ENCODE measurements around the gene NAXD. TPM values are rescaled to one million over a fixed set of nuclear protein-coding genes. Genes with fewer than 3 reads are reported as not detected.

NAXD gene
- total RNA-seq, 4 donors from 2014 or later, result 12.9 to 37.8 (median 33.3) TPM

- 82% methylated on average over 10 of the region's 13 CpGs; no CpG with 5 or more reads in 1 of the 2 donors for WGBS, 2 donors (ENCODE audit: low coverage in 1 of 2)
- Histone ChIP-seq H3K27ac (peak overlapping the region in 3 of 4 donors; percentile 4 to 49 (median 24)), H3K9me3 (no peaks in the 10 kb centered on the region), H3K27me3 (no peaks in the 10 kb centered on the region), H3K4me1 (peaks cover 0 to 9% (median 4%) of the 10 kb centered on the region in 4 donors), H3K4me3 (no peak overlapping the region), H3K36me3 (peaks cover 0 to 19% (median 9%) of the 10 kb centered on the region in 4 donors)
- in situ Hi-C loops (cut with MboI; ENCODE audit: low pct_ligation_motif_present in 1 of 4, low pct_unique_long_range_greater_than_20kb in 1 of 4, low sequenced_read_pairs in 3 of 4), result no loop called here
- intact Hi-C loops (cut with DNase I; ENCODE audit: low total_unique reads), result no loop called here
- DNase-seq, result no peak
- TF ChIP-seq POLR2A (IDR thresholded peaks at IDR 0.05) (no peak), EP300 (IDR thresholded peaks at IDR 0.05; ENCODE audit: low read depth) (no peak), POLR2AphosphoS5 (IDR thresholded peaks at IDR 0.05) (no peak)
- TF ChIP-seq, protein P1, sequence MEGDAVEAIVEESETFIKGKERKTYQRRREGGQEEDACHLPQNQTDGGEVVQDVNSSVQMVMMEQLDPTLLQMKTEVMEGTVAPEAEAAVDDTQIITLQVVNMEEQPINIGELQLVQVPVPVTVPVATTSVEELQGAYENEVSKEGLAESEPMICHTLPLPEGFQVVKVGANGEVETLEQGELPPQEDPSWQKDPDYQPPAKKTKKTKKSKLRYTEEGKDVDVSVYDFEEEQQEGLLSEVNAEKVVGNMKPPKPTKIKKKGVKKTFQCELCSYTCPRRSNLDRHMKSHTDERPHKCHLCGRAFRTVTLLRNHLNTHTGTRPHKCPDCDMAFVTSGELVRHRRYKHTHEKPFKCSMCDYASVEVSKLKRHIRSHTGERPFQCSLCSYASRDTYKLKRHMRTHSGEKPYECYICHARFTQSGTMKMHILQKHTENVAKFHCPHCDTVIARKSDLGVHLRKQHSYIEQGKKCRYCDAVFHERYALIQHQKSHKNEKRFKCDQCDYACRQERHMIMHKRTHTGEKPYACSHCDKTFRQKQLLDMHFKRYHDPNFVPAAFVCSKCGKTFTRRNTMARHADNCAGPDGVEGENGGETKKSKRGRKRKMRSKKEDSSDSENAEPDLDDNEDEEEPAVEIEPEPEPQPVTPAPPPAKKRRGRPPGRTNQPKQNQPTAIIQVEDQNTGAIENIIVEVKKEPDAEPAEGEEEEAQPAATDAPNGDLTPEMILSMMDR (IDR thresholded peaks at IDR 0.05), result no peak
These were observed 25.3 kb downstream of the NAXD start for GRCh38 chr13:110640591-110641029.

GRCh38 chr13:110641055-110642015, 26.0 kb downstream of the NAXD start:
- TF ChIP-seq POLR2AphosphoS5 (IDR thresholded peaks at IDR 0.05) (no peak), EP300 (IDR thresholded peaks at IDR 0.05; ENCODE audit: low read depth) (no peak), POLR2A (IDR thresholded peaks at IDR 0.05) (no peak)
- TF ChIP-seq, protein P1 (IDR thresholded peaks at IDR 0.05), result no peak
- H3K9me3 ChIP-seq, result no peaks in the 10 kb centered on the region
- H3K4me3 ChIP-seq, result no peak overlapping the region
- 74 to 94% methylated on average over 8 to 24 of the region's 29 CpGs for WGBS, 2 donors (ENCODE audit: low coverage in 1 of 2)
- no peak for DNase-seq
- H3K27me3 ChIP-seq, result no peaks in the 10 kb centered on the region
- peaks cover 0 to 12% (median 5%) of the 10 kb centered on the region in 4 donors for H3K36me3 ChIP-seq
- intact Hi-C loops (cut with DNase I; ENCODE audit: low total_unique reads), result no loop called here
- in situ Hi-C loops (cut with MboI; ENCODE audit: low pct_ligation_motif_present in 1 of 4, low pct_unique_long_range_greater_than_20kb in 1 of 4, low sequenced_read_pairs in 3 of 4), result no loop called here
- H3K27ac ChIP-seq, result peak overlapping the region in 3 of 4 donors; percentile 4 to 49 (median 24)
- H3K4me1 ChIP-seq, result peaks cover 0 to 9% (median 4%) of the 10 kb centered on the region in 4 donors

GRCh38 chr13:110642291-110642981, 27.1 kb downstream of the NAXD start:
- no peak for TF ChIP-seq POLR2A (IDR thresholded peaks at IDR 0.05)
- TF ChIP-seq POLR2AphosphoS5 (IDR thresholded peaks at IDR 0.05), result no peak
- TF ChIP-seq, protein P1 (IDR thresholded peaks at IDR 0.05), result no peak
- no peak for TF ChIP-seq EP300 (IDR thresholded peaks at IDR 0.05; ENCODE audit: low read depth)
- Histone ChIP-seq H3K27ac (no peak overlapping the region), H3K4me1 (peaks cover 0 to 9% (median 4%) of the 10 kb centered on the region in 4 donors), H3K4me3 (no peak overlapping the region), H3K36me3 (peaks cover 0 to 1% (median 0%) of the 10 kb centered on the region in 4 donors), H3K27me3 (no peaks in the 10 kb centered on the region), H3K9me3 (no peaks in the 10 kb centered on the region)
- intact Hi-C loops (cut with DNase I; ENCODE audit: low total_unique reads), result no loop called here
- in situ Hi-C loops (cut with MboI; ENCODE audit: low pct_ligation_motif_present in 1 of 4, low pct_unique_long_range_greater_than_20kb in 1 of 4, low sequenced_read_pairs in 3 of 4), result no loop called here
- DNase-seq, result no peak
- 91% methylated on average over 40 of the region's 40 CpGs; no CpG with 5 or more reads in 1 of the 2 donors for WGBS, 2 donors (ENCODE audit: low coverage in 1 of 2)

DNA sequence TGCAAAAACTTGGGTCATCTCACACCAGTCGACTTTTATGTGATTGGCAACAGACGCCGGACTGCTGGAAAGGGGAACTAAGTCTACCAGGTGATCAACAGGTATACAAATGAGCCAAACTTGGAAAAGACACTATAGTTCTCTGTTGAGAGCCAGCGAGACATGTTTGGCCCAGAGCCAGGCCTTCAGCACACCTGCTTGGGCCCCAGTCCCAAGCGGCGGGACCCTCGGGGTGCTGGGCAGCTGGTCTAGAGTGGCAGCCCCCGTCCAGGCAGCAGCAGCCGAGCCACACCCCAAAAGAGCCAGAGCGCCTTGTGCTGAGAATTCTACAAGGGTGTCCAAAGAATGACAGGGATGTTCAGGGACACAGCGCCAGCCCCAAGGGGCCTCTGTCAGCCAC, 28.0 kb downstream of the NAXD start:
- WGBS, 2 donors (ENCODE audit: low coverage in 1 of 2), result 75% methylated on average over 11 of the region's 11 CpGs; no CpG with 5 or more reads in 1 of the 2 donors
- intact Hi-C loops (cut with DNase I; ENCODE audit: low total_unique reads) (no loop called here), in situ Hi-C loops (cut with MboI; ENCODE audit: low pct_ligation_motif_present in 1 of 4, low pct_unique_long_range_greater_than_20kb in 1 of 4, low sequenced_read_pairs in 3 of 4) (no loop called here)
- H3K4me3 ChIP-seq, result no peak overlapping the region
- DNase-seq, result no peak
- no peaks in the 10 kb centered on the region for H3K27me3 ChIP-seq
- TF ChIP-seq EP300 (IDR thresholded peaks at IDR 0.05; ENCODE audit: low read depth) (no peak), POLR2AphosphoS5 (IDR thresholded peaks at IDR 0.05) (no peak), POLR2A (IDR thresholded peaks at IDR 0.05) (no peak)
- TF ChIP-seq, protein P1 (IDR thresholded peaks at IDR 0.05), result no peak
- H3K9me3 ChIP-seq, result no peaks in the 10 kb centered on the region
- H3K27ac ChIP-seq, result no peak overlapping the region
- H3K4me1 ChIP-seq, result peaks cover 0 to 9% (median 4%) of the 10 kb centered on the region in 4 donors
- no peaks in the 10 kb centered on the region for H3K36me3 ChIP-seq

Data from transverse colon (tissue), 4 donors.